ENCODE results near the gene SORBS1. TPM values are rescaled to one million over a fixed set of nuclear protein-coding genes. Genes with fewer than 3 reads are reported as not detected.

The SORBS1 gene
- total and polyA plus RNA-seq, 2 of the 13 experiments (the other 11 are each of a cell fraction or from before 2014, with no cell fraction given) = 16.8 to 39.8 TPM

GRCh38 chr10:95437669-95438068, 123.5 kb downstream of the SORBS1 start (continued):
- no peak for TF ChIP-seq TFAP4 (IDR thresholded peaks at IDR 0.05; ENCODE audit: borderline replicate concordance, low read depth)
- TF ChIP-seq ARID2 (CRISPR knock-in tag; IDR thresholded peaks at IDR 0.05; ENCODE audit: borderline replicate concordance) = no peak
- no peak for TF ChIP-seq GTF3A (CRISPR knock-in tag; conservative IDR thresholded peaks at IDR 0.05)
- TF ChIP-seq EP300 (IDR thresholded peaks at IDR 0.05; ENCODE audit: low read depth in 2 of 2, low read length in 2 of 2) = no peak
- TF ChIP-seq EP300 (CRISPR knock-in tag; IDR thresholded peaks at IDR 0.05; ENCODE audit: borderline replicate concordance) = no peak
- TF ChIP-seq CHD4 (IDR thresholded peaks at IDR 0.05; ENCODE audit: borderline replicate concordance, low read length) = no peak
- no peak for TF ChIP-seq MAFG (CRISPR knock-in tag; IDR thresholded peaks at IDR 0.05)
- TF ChIP-seq THAP7 (CRISPR knock-in tag; IDR thresholded peaks at IDR 0.05) = no peak

- FAIRE-seq (no peak), ATAC-seq (no peak; the same call in 2 of the 3 replicates), DNase-seq (ENCODE audit: low spot score) (no peak)
- H3K9ac ChIP-seq (ENCODE audit: insufficient read depth, low read depth, low read length) = no peak overlapping the region
- H3K36me3 ChIP-seq (replicated peaks in 1 of 2; ENCODE audit: control insufficient read depth in 1 of 2, insufficient read depth in 2 of 2, low read length in 2 of 2) = peaks cover 28 to 64% of the 10 kb centered on the region in 2 experiments
- H3K27me3 ChIP-seq (ENCODE audit: control insufficient read depth in 1 of 2, insufficient read depth in 2 of 2, low read length in 2 of 2) = no peaks in the 10 kb centered on the region
- H3K4me1 ChIP-seq (ENCODE audit: insufficient read depth, low read length) = peaks cover 6% of the 10 kb centered on the region
- no peak for TF ChIP-seq ZNF232 (CRISPR knock-in tag; IDR thresholded peaks at IDR 0.05; ENCODE audit: borderline replicate concordance)
- 0 out of 2 replicates have a peak, but pooled peaks have one; percentile 8 for TF ChIP-seq ZBTB4 (CRISPR knock-in tag; IDR thresholded peaks at IDR 0.05; ENCODE audit: borderline replicate concordance)
- intact Hi-C loops (cut with micrococcal nuclease; ENCODE audit: unreplicated experiment) (loop anchor here (10.0 kb wide), 1 partner anchor 61 kb away; no protein-coding TSS in a partner anchor), in situ Hi-C loops (cut with HindIII; ENCODE audit: extremely low pct_ligation_motif_present, low pct_unique_long_range_greater_than_20kb) (loop anchor here (25.0 kb wide), 1 partner anchor 127 kb away; the partner anchor contains the start of gene SORBS1)
- no peaks in the 10 kb centered on the region for H3K9me3 ChIP-seq (ENCODE audit: low read length)
- no peak overlapping the region for H3K4me2 ChIP-seq (ENCODE audit: low read depth, low read length)
- ChIA-PET POLR2A (no interaction called here), CTCF (ENCODE audit: low intra/inter-chr PET ratio, low total read pairs) (no interaction called here)
- BruUV-seq (replicated peaks) = no TSS peak
- H3K27ac ChIP-seq (ENCODE audit: extremely low read length, insufficient read depth, low read length) = no peak overlapping the region
- H3K79me2 ChIP-seq (ENCODE audit: insufficient read depth, low read length) = no peaks in the 10 kb centered on the region
- WGBS (ENCODE audit: low lambda C conversion rate) = 92% methylated on average over 8 of the region's 13 CpGs
- no peaks in the 10 kb centered on the region for H4K20me1 ChIP-seq (ENCODE audit: insufficient read depth, low read length)
- H3K4me3 ChIP-seq (replicated peaks in 1 of 3; ENCODE audit: insufficient read depth in 1 of 3, low read depth in 2 of 3, low read length in 3 of 3) = no peak overlapping the region
- no peak overlapping the region for H2AFZ ChIP-seq (ENCODE audit: low read length)
Observed at GRCh38 chr10:95435548-95436279, 125.5 kb downstream of the SORBS1 start.
